GM21723 (cell line): ENCODE results near the gene SIX4.
"Not testable (repeated sequence)": the region's sequence is repeated elsewhere in the genome, so short reads cannot be mapped to it uniquely, and the experiment has no call there.

Experiments
- ATAC-seq: cut with Tn5 transposase; IDR thresholded peaks from one replicate; pipeline ENCODE4 v1.9.1; 2021; ENCODE audit warnings: mild to moderate bottlenecking, moderate library complexity; ENCODE audit not compliant: unreplicated experiment

SIX4 gene

GRCh38 chr14:60723907-60724618 lies at the start of gene SIX4:
Gene SIX4, minus strand, starts transcription at chr14:60724351. Its CDS starts 277 bp downstream, at chr14:60724074.
- peak; percentile 43 for ATAC-seq

- peak; percentile 48 for ATAC-seq
These were observed 49.4 kb upstream of the SIX4 start for GRCh38 chr14:60773558-60773957.

- ATAC-seq = no peak
These were observed 47.0 kb upstream of the SIX4 start for GRCh38 chr14:60771117-60771516.

- ATAC-seq = no peak
These were observed 44.5 kb upstream of the SIX4 start for GRCh38 chr14:60768602-60769001.

- ATAC-seq = no peak
These were observed 36.7 kb upstream of the SIX4 start for GRCh38 chr14:60760644-60761364.

- no peak for ATAC-seq
These were observed 36.1 kb upstream of the SIX4 start for GRCh38 chr14:60760209-60760608.

- no peak for ATAC-seq
These were observed 34.7 kb upstream of the SIX4 start for GRCh38 chr14:60758885-60759284.

- ATAC-seq = no peak
These were observed 33.4 kb upstream of the SIX4 start for GRCh38 chr14:60757567-60758002.

- ATAC-seq = no peak
These were observed 32.7 kb upstream of the SIX4 start for GRCh38 chr14:60756847-60757246.

GRCh38 chr14:60753264-60754119 lies 29.3 kb upstream of the SIX4 start:
- ATAC-seq = peak; percentile 98

- no peak for ATAC-seq
These were observed 20.4 kb upstream of the SIX4 start for GRCh38 chr14:60744566-60744965.

GRCh38 chr14:60738843-60739508 lies 14.8 kb upstream of the SIX4 start:
- ATAC-seq = no peak

- no peak for ATAC-seq
These were observed 12.3 kb upstream of the SIX4 start for GRCh38 chr14:60736494-60736893.

- no peak for ATAC-seq
These were observed 11.3 kb upstream of the SIX4 start for GRCh38 chr14:60735416-60735815.

GRCh38 chr14:60734465-60735242 lies 10.5 kb upstream of the SIX4 start, which contains the start of gene MNAT1:
Gene MNAT1, plus strand, starts transcription at chr14:60734761. Its CDS starts 102 bp downstream, at chr14:60734863.
- ATAC-seq = peak; percentile 91

- ATAC-seq = no peak
These were observed 8.8 kb upstream of the SIX4 start for GRCh38 chr14:60732840-60733483.

- not testable (repeated sequence) for ATAC-seq
These were observed 7.1 kb upstream of the SIX4 start for GRCh38 chr14:60731291-60731690.

GRCh38 chr14:60723116-60723906 lies 840 bp downstream of the SIX4 start:
- ATAC-seq = peak; percentile 39
